Osteoblast (primary cell): Measurements from ENCODE around the gene IQCM. TPM values are rescaled to one million over a fixed set of nuclear protein-coding genes. Genes with fewer than 3 reads are reported as not detected.

ENCODE experiments used
- DNase-seq: peaks from one replicate; pipeline ENCODE4 v3.0.0; 2011; ENCODE audit warnings: low spot score, mixed read lengths; ENCODE audit not compliant: insufficient read length; ENCODE audit errors: missing footprints
- H2AFZ ChIP-seq: 2 replicates; pipeline ENCODE4 v1.6.0; 2011; ENCODE audit warnings: mild to moderate bottlenecking, low read length
- H3K27ac ChIP-seq: 2 replicates; pipeline ENCODE4 v1.5.1; 2011; ENCODE audit warnings: mild to moderate bottlenecking, low read depth, low read length, moderate library complexity
- H3K27me3 ChIP-seq: 2 replicates; pipeline ENCODE4 v1.6.0; 2012; ENCODE audit warnings: mild to moderate bottlenecking, control low read depth, inconsistent platforms, low read length, moderate library complexity; ENCODE audit not compliant: insufficient read depth
- H3K36me3 ChIP-seq: 2 replicates; pipeline ENCODE4 v1.5.1; 2011; ENCODE audit warnings: mild to moderate bottlenecking, low read length, control low read depth, moderate library complexity; ENCODE audit not compliant: insufficient read depth
- H3K4me1 ChIP-seq: 2 replicates; pipeline ENCODE4 v1.5.1; 2011; ENCODE audit warnings: mild to moderate bottlenecking, low read length, control low read depth, moderate library complexity; ENCODE audit not compliant: insufficient read depth
- H3K4me2 ChIP-seq: 2 replicates; pipeline ENCODE4 v1.6.0; 2011; ENCODE audit warnings: mild to moderate bottlenecking, low read length; ENCODE audit not compliant: insufficient read depth
- H3K4me3 ChIP-seq: fragments of 200-600 bp; sonication (generic); 3 replicates; pipeline ENCODE4 v1.5.1; 2012; ENCODE audit warnings: mild to moderate bottlenecking, low read length, inconsistent platforms; ENCODE audit not compliant: insufficient read depth
- H3K79me2 ChIP-seq: 2 replicates; pipeline ENCODE4 v1.6.0; 2012; ENCODE audit warnings: mild to moderate bottlenecking, low read length, control low read depth, inconsistent platforms; ENCODE audit not compliant: insufficient read depth
- H3K9me3 ChIP-seq: 2 replicates; pipeline ENCODE4 v1.5.1; 2011; ENCODE audit warnings: low read depth, low read length, control low read depth
- H4K20me1 ChIP-seq: 2 replicates; pipeline ENCODE4 v1.6.0; 2012; ENCODE audit warnings: mild to moderate bottlenecking, low read length, control low read depth; ENCODE audit not compliant: insufficient read depth
- CTCF ChIP-seq: IDR thresholded peaks from 2 replicates; pipeline ENCODE4 v1.5.1; 2011; ENCODE audit warnings: mild to moderate bottlenecking, low read depth, low read length, moderate library complexity; ENCODE audit errors: extremely low read depth
- total RNA-seq: library from RNA; depleted of rRNA; stranded (reverse); fragments of >200 nt; gene quantifications from 2 replicates; pipeline ENCODE4 v1.2.3, GENCODE V29; 2012

IQCM gene
- total RNA-seq, 1 donor: not detected

- H3K79me2 ChIP-seq: no peaks in the 10 kb centered on the region
- no peak for DNase-seq
- no peaks in the 10 kb centered on the region for H3K4me1 ChIP-seq
- H3K4me3 ChIP-seq: no peak overlapping the region
- H2AFZ ChIP-seq: no peak overlapping the region
- H3K9me3 ChIP-seq: no peaks in the 10 kb centered on the region
- H3K27me3 ChIP-seq: no peaks in the 10 kb centered on the region
- TF ChIP-seq CTCF: no peak
- no peaks in the 10 kb centered on the region for H3K36me3 ChIP-seq
- no peaks in the 10 kb centered on the region for H4K20me1 ChIP-seq
- no peak overlapping the region for H3K4me2 ChIP-seq
- no peak overlapping the region for H3K27ac ChIP-seq
Measured at GRCh38 chr4:149719357-149719756, 96.3 kb downstream of the IQCM start.

DNA sequence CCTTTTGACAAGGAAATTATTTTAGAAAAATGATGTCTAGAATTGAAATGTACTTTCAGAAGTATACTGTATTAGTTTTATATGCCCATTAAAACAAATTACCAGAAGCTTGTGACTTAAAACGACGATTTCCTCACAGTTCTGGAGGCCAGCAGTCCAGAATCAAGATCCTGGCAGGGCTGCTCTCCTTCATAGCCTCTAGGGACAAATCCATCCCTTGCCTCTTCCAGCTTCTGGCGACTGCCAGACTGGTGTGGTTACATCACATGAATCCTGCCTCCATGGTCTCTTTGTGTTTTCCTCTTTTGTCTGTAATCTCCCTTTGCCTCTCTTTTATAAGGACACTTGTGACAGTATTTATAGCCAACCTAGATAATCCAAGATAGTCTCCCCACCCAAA, 97.1 kb downstream of the IQCM start:
- H3K79me2 ChIP-seq: no peaks in the 10 kb centered on the region
- no peak overlapping the region for H2AFZ ChIP-seq
- H3K9me3 ChIP-seq: no peaks in the 10 kb centered on the region
- no peak overlapping the region for H3K27ac ChIP-seq
- no peak overlapping the region for H3K4me3 ChIP-seq
- no peak for TF ChIP-seq CTCF
- no peaks in the 10 kb centered on the region for H3K36me3 ChIP-seq
- H3K4me2 ChIP-seq: no peak overlapping the region
- H3K27me3 ChIP-seq: no peaks in the 10 kb centered on the region
- no peaks in the 10 kb centered on the region for H4K20me1 ChIP-seq
- no peaks in the 10 kb centered on the region for H3K4me1 ChIP-seq
- DNase-seq: no peak

- no peaks in the 10 kb centered on the region for H4K20me1 ChIP-seq
- H3K27me3 ChIP-seq: no peaks in the 10 kb centered on the region
- no peak overlapping the region for H3K4me3 ChIP-seq
- no peak for DNase-seq
- no peaks in the 10 kb centered on the region for H3K9me3 ChIP-seq
- no peak overlapping the region for H2AFZ ChIP-seq
- no peaks in the 10 kb centered on the region for H3K4me1 ChIP-seq
- H3K27ac ChIP-seq: no peak overlapping the region
- H3K79me2 ChIP-seq: no peaks in the 10 kb centered on the region
- H3K4me2 ChIP-seq: no peak overlapping the region
- no peak for TF ChIP-seq CTCF
- H3K36me3 ChIP-seq: no peaks in the 10 kb centered on the region
Measured at GRCh38 chr4:149716728-149717127, 98.9 kb downstream of the IQCM start.

DNA sequence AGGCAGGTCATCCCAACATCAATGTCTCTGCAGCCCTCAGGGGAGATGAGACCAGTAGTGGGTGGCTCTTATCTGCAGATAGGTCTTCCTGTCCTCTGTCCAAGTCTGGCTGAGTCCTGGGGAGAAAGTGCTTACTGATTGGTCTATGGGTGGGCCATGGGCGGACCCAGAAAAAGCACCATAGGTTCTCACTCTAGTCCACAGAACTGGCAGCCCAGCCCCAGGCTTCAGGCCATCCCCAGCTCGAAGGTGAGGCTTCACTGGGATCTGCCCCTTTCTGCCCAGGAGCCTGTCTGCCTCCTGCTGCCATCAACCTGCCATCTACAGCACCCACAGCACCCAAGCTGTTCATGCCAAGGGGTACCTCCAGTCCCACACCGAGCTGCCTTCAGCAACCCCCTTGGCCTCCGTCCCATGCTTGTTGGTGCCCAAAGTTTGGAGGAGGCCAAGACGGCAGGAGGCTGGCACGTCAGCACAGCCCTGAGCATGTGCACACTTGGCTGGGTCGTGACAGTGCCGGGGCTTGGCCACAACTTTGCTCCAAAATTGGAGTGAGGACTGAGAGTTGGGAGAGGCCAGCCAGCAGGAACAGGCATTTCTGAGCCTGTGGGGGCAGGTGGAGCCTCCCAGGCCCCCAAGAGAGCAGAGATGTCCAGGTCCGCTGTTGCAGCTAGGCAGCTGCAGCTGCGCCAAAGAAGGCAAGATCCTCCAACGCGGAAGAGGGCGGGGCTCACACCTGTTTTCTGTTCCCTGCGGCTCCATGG, 99.6 kb downstream of the IQCM start:
- no peak overlapping the region for H3K4me3 ChIP-seq
- no peak overlapping the region for H3K27ac ChIP-seq

More for the DNA sequence above, 99.6 kb downstream of the IQCM start:
- H3K4me1 ChIP-seq: no peaks in the 10 kb centered on the region
- no peaks in the 10 kb centered on the region for H4K20me1 ChIP-seq
- no peaks in the 10 kb centered on the region for H3K79me2 ChIP-seq
- TF ChIP-seq CTCF: no peak
- no peak overlapping the region for H2AFZ ChIP-seq
- no peaks in the 10 kb centered on the region for H3K36me3 ChIP-seq
- H3K4me2 ChIP-seq: no peak overlapping the region
- DNase-seq: no peak
- no peaks in the 10 kb centered on the region for H3K9me3 ChIP-seq
- no peaks in the 10 kb centered on the region for H3K27me3 ChIP-seq
